SK-N-SH treated with all-trans-retinoic acid at 6 μM for 48 hours (cell line): ENCODE data around the gene LRRC41.
"Not testable (repeated sequence)": the region's sequence is repeated elsewhere in the genome, so short reads cannot be mapped to it uniquely, and the experiment has no call there.

Source experiments
- ATAC-seq: fragments of 200-7000 bp; cut with Tn5 transposase; 3 replicates; pipeline ENCODE4 v1.9.1; 2020; ENCODE audit warnings: mild to moderate bottlenecking, moderate library complexity
- ZFP30 ChIP-seq: fragments of 450-650 bp; formaldehyde crosslinking; IDR thresholded peaks from 2 replicates; pipeline ENCODE4 v1.5.0; 2022; ENCODE audit warnings: mild to moderate bottlenecking, moderate library complexity

LRRC41 gene

GRCh38 chr1:46238865-46239264, 64.6 kb downstream of the LRRC41 start:
- not testable (repeated sequence) for ATAC-seq

- no peak for ATAC-seq
- no peak for TF ChIP-seq ZFP30 (CRISPR knock-in tag)
Measured at GRCh38 chr1:46236882-46237281, 66.5 kb downstream of the LRRC41 start.

GRCh38 chr1:46231231-46231630, 72.2 kb downstream of the LRRC41 start:
- not testable (repeated sequence) for ATAC-seq
